C4-2B (cell line): ENCODE measurements around the gene TRPC6.

Experiments used
- H3K27ac ChIP-seq: fragments of 450-650 bp; 2 replicates; pipeline ENCODE4 v1.5.1; 2017
- ZFX ChIP-seq: fragments of 450-650 bp; IDR thresholded peaks from 2 replicates; pipeline ENCODE4 v1.6.1; 2017
- TF ChIP-seq, protein P1 (sequence below): fragments of 450-650 bp; conservative IDR thresholded peaks from 2 replicates; pipeline ENCODE4 v1.5.1; 2017; ENCODE audit warnings: mild to moderate bottlenecking

TRPC6 gene

DNA sequence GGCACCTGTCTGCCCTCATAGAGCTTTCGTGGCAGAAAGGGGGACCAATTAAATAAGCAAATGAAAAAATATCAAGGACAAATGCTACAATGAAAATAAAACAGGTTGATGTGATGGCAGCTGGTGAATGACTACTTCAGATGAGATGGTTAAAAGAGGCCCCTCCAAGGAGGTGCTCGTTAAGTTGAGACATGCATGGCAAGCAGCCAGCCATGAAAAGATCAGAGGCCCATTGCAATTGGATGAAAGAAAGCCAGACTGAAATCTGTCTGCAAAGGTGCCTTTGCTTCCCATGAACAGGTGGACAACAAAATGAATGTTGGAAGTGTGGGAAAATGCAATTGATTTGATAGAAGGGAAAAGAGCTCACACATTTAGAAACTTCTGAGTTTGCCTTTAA is 848 bp upstream of the TRPC6 start:
- TF ChIP-seq ZFX = no peak
- TF ChIP-seq, protein P1, sequence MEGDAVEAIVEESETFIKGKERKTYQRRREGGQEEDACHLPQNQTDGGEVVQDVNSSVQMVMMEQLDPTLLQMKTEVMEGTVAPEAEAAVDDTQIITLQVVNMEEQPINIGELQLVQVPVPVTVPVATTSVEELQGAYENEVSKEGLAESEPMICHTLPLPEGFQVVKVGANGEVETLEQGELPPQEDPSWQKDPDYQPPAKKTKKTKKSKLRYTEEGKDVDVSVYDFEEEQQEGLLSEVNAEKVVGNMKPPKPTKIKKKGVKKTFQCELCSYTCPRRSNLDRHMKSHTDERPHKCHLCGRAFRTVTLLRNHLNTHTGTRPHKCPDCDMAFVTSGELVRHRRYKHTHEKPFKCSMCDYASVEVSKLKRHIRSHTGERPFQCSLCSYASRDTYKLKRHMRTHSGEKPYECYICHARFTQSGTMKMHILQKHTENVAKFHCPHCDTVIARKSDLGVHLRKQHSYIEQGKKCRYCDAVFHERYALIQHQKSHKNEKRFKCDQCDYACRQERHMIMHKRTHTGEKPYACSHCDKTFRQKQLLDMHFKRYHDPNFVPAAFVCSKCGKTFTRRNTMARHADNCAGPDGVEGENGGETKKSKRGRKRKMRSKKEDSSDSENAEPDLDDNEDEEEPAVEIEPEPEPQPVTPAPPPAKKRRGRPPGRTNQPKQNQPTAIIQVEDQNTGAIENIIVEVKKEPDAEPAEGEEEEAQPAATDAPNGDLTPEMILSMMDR = no peak
- H3K27ac ChIP-seq = no peak overlapping the region

DNA sequence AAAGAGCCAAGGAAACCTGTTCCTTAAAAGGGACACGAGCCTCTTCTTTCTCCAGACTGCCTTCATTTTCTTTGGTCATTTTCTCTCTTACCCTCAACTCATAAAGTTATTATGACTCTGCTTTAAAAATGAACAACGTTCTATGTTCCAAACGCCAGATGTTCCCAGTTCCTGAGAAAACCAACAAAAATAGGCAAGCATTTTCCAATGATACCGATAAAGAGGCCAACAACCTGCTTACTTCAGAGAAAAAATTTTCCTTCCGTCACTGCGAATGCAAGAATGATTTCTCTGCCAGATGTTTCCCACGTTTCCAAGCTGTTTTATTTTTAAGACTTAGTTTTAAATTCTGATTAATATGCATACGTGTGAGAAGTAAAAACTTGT is 315 bp upstream of the TRPC6 start:
- H3K27ac ChIP-seq = no peak overlapping the region
- TF ChIP-seq, protein P1 = no peak
- no peak for TF ChIP-seq ZFX

DNA sequence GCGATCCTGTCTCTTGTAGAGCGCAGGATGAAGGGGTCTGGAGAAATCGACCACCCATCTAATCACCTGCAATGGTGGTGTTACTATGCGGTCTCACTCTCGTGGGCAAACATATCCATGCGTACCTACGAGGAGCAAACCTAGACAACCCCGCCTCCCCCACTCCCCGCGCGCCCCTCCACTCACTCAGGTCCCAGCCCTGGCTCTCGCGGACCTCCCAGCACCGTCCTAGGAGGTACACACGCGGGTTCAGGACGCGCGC is 887 bp downstream of the TRPC6 start:
- no peak for TF ChIP-seq ZFX
- TF ChIP-seq, protein P1 = no peak
- H3K27ac ChIP-seq = no peak overlapping the region

DNA sequence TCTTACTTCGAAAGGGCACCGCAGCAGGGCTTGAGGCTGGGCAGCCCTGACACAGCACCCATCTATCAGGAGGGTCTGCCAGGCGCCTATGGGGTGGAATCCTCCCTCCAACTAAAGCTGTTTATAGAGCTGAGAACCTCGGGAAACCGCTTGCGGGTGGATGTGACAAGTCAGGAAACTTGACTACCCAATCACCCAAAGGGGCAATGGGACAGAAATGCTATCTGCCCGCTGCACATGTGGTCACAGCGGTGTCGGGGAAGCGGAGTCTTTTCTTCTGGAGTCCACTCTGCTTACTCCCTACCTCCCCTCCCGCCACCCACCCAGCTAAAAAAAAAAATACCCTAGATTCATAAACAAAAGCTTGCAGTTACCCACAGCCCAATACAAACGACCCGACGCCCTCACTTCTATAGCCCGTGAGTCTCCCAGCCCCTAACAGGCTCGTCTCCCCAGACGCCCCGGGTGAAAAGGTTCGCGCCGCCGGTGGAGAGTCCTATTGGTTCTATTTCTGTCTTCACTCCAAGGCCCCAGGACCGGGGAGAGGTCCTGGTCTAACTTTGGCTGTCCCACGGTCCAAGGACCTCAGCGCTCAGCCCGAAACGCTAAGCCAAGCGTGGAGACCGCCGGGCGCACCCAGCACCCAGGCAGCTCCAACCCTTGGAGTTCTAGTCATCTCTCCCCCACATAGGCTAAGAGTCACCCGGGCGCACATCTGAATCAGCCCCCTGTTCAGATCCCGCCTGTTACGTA is 1.4 kb downstream of the TRPC6 start:
- H3K27ac ChIP-seq = no peak overlapping the region
- no peak for TF ChIP-seq ZFX
- TF ChIP-seq, protein P1 = no peak

DNA sequence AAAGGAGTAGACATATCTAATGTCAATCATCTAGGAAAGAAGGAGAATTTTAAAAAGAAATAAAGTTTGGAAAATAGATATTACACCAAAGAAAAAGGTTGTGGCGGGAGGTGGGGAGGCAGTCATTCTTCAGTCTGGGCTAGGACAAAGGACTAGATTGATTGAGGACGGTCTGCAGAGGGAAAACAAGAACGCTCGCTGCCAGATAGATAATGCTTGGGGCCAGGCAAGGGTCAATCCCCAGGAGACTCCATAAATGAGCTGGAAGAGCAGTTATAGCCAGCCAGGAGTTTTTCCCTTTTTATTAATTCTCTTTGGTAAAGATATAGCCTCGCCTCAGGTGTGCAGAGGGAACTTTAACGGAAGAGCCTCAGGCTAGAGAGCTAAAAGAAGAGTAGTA is 6.3 kb downstream of the TRPC6 start:
- TF ChIP-seq, protein P1 = no peak
- TF ChIP-seq ZFX = no peak
- no peak overlapping the region for H3K27ac ChIP-seq

DNA sequence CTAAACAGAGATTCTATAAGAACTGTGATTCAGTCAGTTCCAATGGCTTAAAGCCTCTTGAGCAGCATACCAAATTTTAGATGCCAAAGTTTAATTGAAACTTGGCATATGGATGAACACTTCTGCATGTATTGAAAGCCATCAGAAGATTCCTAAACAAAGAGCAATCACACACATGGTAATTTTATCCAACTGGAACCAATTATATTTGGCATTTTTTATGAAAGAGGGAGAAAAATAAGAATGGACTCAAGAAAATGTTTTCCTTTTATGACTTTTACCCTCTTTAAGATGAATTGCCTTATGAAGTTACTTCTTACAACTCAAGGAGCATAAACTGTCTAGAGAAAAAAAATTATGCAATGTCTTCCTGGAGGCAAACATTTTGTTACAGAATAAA is 7.4 kb downstream of the TRPC6 start:
- H3K27ac ChIP-seq = no peak overlapping the region
- TF ChIP-seq ZFX = no peak
- TF ChIP-seq, protein P1 = no peak

DNA sequence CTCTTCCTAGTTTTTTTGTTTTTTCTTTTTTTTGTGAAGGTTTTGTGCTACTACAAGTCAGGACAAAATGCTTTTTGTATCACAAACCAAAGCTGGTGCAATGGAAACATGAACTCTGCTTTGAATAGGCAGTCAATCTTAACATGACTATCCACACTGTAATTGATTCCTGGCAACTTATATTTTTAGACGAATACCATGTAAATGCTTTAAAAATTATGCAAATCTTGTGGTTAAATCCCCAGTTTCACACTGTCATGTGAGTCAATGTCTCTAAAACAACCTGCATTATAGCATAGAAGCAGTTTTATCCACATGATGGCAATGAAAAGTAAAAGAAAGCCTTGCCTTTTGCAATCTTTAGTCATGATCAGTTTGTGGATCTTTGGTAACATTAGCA is 8.9 kb downstream of the TRPC6 start:
- H3K27ac ChIP-seq = no peak overlapping the region
- no peak for TF ChIP-seq ZFX
- TF ChIP-seq, protein P1 = no peak
